Calu3 (cell line): Measurements from ENCODE around the gene GPD1. TPM values are rescaled to one million over a fixed set of nuclear protein-coding genes. Genes with fewer than 3 reads are reported as not detected.

Experiments
- BruUV-seq: library from RNA; stranded (reverse); fragments of 400-500 nt; replicated peaks from 2 replicates; lab custom pipeline; 2021; lab: Mats Ljungman, UMichigan
- CTCF ChIA-PET: fragments of 300-600 bp; sonication (Branson Sonifier 250); formaldehyde crosslinking; loops from one replicate; lab custom pipeline; 2022; ENCODE audit warnings: antibody characterized with exemption; lab: Charles Lee
- DNase-seq: peaks from one replicate; pipeline ENCODE4 v3.0.0; 2022
- H3K27ac Mint-ChIP-seq: one replicate; pipeline ENCODE4 v1.8.0; 2022; ENCODE audit warnings: mixed read lengths; ENCODE audit not compliant: unreplicated experiment
- H3K27me3 Mint-ChIP-seq: one replicate; pipeline ENCODE4 v1.8.0; 2022; ENCODE audit warnings: mixed read lengths; ENCODE audit not compliant: unreplicated experiment
- H3K36me3 Mint-ChIP-seq: one replicate; pipeline ENCODE4 v1.8.0; 2022; ENCODE audit warnings: mild to moderate bottlenecking, moderate library complexity, mixed read lengths; ENCODE audit not compliant: insufficient read depth, unreplicated experiment
- H3K4me1 Mint-ChIP-seq: one replicate; pipeline ENCODE4 v1.8.0; 2022; ENCODE audit warnings: mild to moderate bottlenecking, low read depth, mixed read lengths; ENCODE audit not compliant: unreplicated experiment
- H3K4me3 Mint-ChIP-seq: one replicate; pipeline ENCODE4 v1.8.0; 2022; ENCODE audit warnings: mild to moderate bottlenecking, low read depth, moderate library complexity, mixed read lengths; ENCODE audit not compliant: unreplicated experiment
- H3K9me3 Mint-ChIP-seq: one replicate; pipeline ENCODE4 v1.8.0; 2022; ENCODE audit warnings: low read depth, mixed read lengths; ENCODE audit not compliant: unreplicated experiment
- CTCF ChIP-seq: fragments of 200-600 bp; IDR thresholded peaks from one replicate; pipeline ENCODE4 v1.8.0; 2022; ENCODE audit warnings: antibody characterized with exemption; ENCODE audit not compliant: unreplicated experiment
- intact Hi-C: fragments of 100-400 bp; cut with micrococcal nuclease; formaldehyde crosslinking; loops from one replicate; pipeline ENCODE4 v1.10.0; 2022; ENCODE audit not compliant: unreplicated experiment
- total RNA-seq: library from RNA; stranded (reverse); gene quantifications from 2 replicates; pipeline ENCODE4 v1.2.3, GENCODE V29; 2022

GPD1 gene
- total RNA-seq, 1 experiment from 2014 or later = 0.21 TPM

GRCh38 chr12:50059440-50060119, 44.2 kb upstream of the GPD1 start:
- H3K27me3 Mint-ChIP-seq = peaks cover 19% of the 10 kb centered on the region
- H3K9me3 Mint-ChIP-seq = no peaks in the 10 kb centered on the region
- CTCF ChIA-PET = interaction anchor here (0.8 kb wide), 1 partner anchor 9 kb away, joined by 3 read pairs; no protein-coding TSS in a partner anchor
- no peak for TF ChIP-seq CTCF
- no peak overlapping the region for H3K27ac Mint-ChIP-seq
- intact Hi-C loops = loop anchor here (5.0 to 10.0 kb wide), 2 partner anchors 92 to 195 kb away; no protein-coding TSS in a partner anchor
- peaks cover 16% of the 10 kb centered on the region for H3K36me3 Mint-ChIP-seq
- H3K4me1 Mint-ChIP-seq = peaks cover 14% of the 10 kb centered on the region
- DNase-seq = no peak
- BruUV-seq = no TSS peak
- H3K4me3 Mint-ChIP-seq = no peak overlapping the region

- Mint-ChIP-seq H3K9me3 (no peaks in the 10 kb centered on the region), H3K27me3 (peaks cover 19% of the 10 kb centered on the region), H3K4me3 (no peak overlapping the region), H3K36me3 (peaks cover 16% of the 10 kb centered on the region), H3K4me1 (peaks cover 14% of the 10 kb centered on the region), H3K27ac (no peak overlapping the region)
- no TSS peak for BruUV-seq
- no peak for DNase-seq
- intact Hi-C loops = no loop called here
- CTCF ChIA-PET = no interaction called here
- no peak for TF ChIP-seq CTCF
These were observed 43.7 kb upstream of the GPD1 start for GRCh38 chr12:50060120-50060468.

GRCh38 chr12:50061171-50061570, 42.6 kb upstream of the GPD1 start:
- H3K4me1 Mint-ChIP-seq = peaks cover 6% of the 10 kb centered on the region

GRCh38 chr12:50061946-50062686, 41.7 kb upstream of the GPD1 start:
- no peak for TF ChIP-seq CTCF
- no peaks in the 10 kb centered on the region for H3K9me3 Mint-ChIP-seq
- no peak overlapping the region for H3K4me3 Mint-ChIP-seq
- DNase-seq = no peak
- intact Hi-C loops = no loop called here
- peaks cover 4% of the 10 kb centered on the region for H3K27me3 Mint-ChIP-seq
- BruUV-seq = no TSS peak
- H3K36me3 Mint-ChIP-seq = peaks cover 6% of the 10 kb centered on the region
- no peak overlapping the region for H3K27ac Mint-ChIP-seq
- CTCF ChIA-PET = no interaction called here
- no peaks in the 10 kb centered on the region for H3K4me1 Mint-ChIP-seq

More at GRCh38 chr12:50061171-50061570, 42.6 kb upstream of the GPD1 start:
- Mint-ChIP-seq H3K27me3 (peaks cover 13% of the 10 kb centered on the region), H3K27ac (no peak overlapping the region), H3K9me3 (no peaks in the 10 kb centered on the region), H3K4me3 (no peak overlapping the region), H3K36me3 (peaks cover 11% of the 10 kb centered on the region)
- intact Hi-C loops = no loop called here
- no peak for TF ChIP-seq CTCF
- no TSS peak for BruUV-seq
- no peak for DNase-seq
- CTCF ChIA-PET = no interaction called here
